Measurements from ENCODE around the gene SCMH1. TPM values are rescaled to one million over a fixed set of nuclear protein-coding genes. Genes with fewer than 3 reads are reported as not detected.

Gene SCMH1
- total RNA-seq, 1 experiment from 2014 or later: 19.4 TPM

DNA sequence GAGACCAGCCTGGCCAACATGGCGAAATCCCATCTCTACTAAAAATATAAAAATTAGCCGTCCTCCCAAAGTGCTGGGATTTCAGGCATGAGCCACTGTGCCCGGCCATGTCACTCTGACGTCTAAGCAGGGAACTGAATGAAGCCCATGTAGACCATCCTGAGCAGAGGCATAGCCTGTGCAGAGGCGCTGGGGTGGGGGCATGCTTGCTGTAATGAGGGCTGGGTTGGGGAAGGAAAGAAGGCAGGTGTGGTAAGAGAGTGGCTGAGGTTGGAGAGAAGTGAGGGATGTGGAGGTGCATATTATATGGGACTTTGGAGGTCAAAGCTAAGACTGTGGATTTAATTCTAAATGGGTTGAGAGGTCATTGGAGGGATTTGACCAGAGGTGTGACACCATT, 47.1 kb upstream of the SCMH1 start (continued):
- TF ChIP-seq, protein P1, sequence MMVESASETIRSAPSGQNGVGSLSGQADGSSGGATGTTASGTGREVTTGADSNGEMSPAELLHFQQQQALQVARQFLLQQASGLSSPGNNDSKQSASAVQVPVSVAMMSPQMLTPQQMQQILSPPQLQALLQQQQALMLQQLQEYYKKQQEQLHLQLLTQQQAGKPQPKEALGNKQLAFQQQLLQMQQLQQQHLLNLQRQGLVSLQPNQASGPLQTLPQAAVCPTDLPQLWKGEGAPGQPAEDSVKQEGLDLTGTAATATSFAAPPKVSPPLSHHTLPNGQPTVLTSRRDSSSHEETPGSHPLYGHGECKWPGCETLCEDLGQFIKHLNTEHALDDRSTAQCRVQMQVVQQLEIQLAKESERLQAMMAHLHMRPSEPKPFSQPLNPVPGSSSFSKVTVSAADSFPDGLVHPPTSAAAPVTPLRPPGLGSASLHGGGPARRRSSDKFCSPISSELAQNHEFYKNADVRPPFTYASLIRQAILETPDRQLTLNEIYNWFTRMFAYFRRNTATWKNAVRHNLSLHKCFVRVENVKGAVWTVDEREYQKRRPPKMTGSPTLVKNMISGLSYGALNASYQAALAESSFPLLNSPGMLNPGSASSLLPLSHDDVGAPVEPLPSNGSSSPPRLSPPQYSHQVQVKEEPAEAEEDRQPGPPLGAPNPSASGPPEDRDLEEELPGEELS (CRISPR knock-in tag; IDR thresholded peaks at IDR 0.05): no peak
- TF ChIP-seq JAZF1 (CRISPR knock-in tag; IDR thresholded peaks at IDR 0.05): no peak
- no peak for TF ChIP-seq GRHL2 (CRISPR knock-in tag; IDR thresholded peaks at IDR 0.05; ENCODE audit: insufficient replicate concordance, severe bottlenecking)
- TF ChIP-seq, protein P2, sequence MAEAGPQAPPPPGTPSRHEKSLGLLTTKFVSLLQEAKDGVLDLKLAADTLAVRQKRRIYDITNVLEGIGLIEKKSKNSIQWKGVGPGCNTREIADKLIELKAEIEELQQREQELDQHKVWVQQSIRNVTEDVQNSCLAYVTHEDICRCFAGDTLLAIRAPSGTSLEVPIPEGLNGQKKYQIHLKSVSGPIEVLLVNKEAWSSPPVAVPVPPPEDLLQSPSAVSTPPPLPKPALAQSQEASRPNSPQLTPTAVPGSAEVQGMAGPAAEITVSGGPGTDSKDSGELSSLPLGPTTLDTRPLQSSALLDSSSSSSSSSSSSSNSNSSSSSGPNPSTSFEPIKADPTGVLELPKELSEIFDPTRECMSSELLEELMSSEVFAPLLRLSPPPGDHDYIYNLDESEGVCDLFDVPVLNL (CRISPR knock-in tag; IDR thresholded peaks at IDR 0.05; ENCODE audit: borderline replicate concordance, low read depth): no peak
- no peak for TF ChIP-seq ELF4 (CRISPR knock-in tag; IDR thresholded peaks at IDR 0.05; ENCODE audit: low read depth)

DNA sequence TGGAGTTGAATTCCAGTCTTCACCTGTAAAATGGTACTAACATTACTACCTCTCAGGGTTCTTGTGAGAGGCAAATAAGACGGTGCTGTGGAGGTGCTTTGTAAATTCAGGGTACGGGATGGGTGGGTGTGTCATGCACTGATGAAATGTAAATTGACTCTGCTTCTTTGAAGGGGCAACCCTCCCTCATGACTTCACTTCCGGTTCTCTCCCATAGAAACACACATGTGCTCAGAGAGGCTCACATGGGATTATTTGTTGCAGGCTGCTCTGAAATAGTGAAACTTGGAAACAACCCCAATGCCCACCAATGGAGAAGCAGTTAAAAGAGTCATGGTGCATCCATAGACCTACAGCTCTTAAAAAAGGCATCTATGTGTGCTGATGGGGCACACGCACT, 44.9 kb upstream of the SCMH1 start:
- DNase-seq (ENCODE audit: low spot score) (no peak), ATAC-seq (no peak)
- H3K9me3 Mint-ChIP-seq: no peaks in the 10 kb centered on the region
- TF ChIP-seq, protein P3, sequence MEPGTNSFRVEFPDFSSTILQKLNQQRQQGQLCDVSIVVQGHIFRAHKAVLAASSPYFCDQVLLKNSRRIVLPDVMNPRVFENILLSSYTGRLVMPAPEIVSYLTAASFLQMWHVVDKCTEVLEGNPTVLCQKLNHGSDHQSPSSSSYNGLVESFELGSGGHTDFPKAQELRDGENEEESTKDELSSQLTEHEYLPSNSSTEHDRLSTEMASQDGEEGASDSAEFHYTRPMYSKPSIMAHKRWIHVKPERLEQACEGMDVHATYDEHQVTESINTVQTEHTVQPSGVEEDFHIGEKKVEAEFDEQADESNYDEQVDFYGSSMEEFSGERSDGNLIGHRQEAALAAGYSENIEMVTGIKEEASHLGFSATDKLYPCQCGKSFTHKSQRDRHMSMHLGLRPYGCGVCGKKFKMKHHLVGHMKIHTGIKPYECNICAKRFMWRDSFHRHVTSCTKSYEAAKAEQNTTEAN (CRISPR knock-in tag; IDR thresholded peaks at IDR 0.05): no peak
- TF ChIP-seq TEAD4 (CRISPR knock-in tag; IDR thresholded peaks at IDR 0.05) (no peak), TEAD1 (CRISPR knock-in tag; IDR thresholded peaks at IDR 0.05) (no peak), ELF4 (CRISPR knock-in tag; IDR thresholded peaks at IDR 0.05; ENCODE audit: low read depth) (no peak), FOXP1 (CRISPR knock-in tag; IDR thresholded peaks at IDR 0.05; ENCODE audit: borderline replicate concordance) (no peak), ZNF138 (CRISPR knock-in tag; conservative IDR thresholded peaks at IDR 0.05) (no peak), JUN (CRISPR knock-in tag; IDR thresholded peaks at IDR 0.05) (no peak), SMAD3 (CRISPR knock-in tag; IDR thresholded peaks at IDR 0.05; ENCODE audit: borderline replicate concordance) (no peak), SOX15 (CRISPR knock-in tag; IDR thresholded peaks at IDR 0.05) (no peak), NR3C1 (CRISPR knock-in tag; conservative IDR thresholded peaks at IDR 0.05; ENCODE audit: low read depth) (no peak), ZNF671 (CRISPR knock-in tag; IDR thresholded peaks at IDR 0.05) (no peak), MXD4 (CRISPR knock-in tag; IDR thresholded peaks at IDR 0.05; ENCODE audit: borderline replicate concordance) (no peak), GRHL2 (CRISPR knock-in tag; IDR thresholded peaks at IDR 0.05; ENCODE audit: insufficient replicate concordance, severe bottlenecking) (no peak), ZNF396 (CRISPR knock-in tag; IDR thresholded peaks at IDR 0.05; ENCODE audit: borderline replicate concordance) (no peak)
- TF ChIP-seq, protein P4, sequence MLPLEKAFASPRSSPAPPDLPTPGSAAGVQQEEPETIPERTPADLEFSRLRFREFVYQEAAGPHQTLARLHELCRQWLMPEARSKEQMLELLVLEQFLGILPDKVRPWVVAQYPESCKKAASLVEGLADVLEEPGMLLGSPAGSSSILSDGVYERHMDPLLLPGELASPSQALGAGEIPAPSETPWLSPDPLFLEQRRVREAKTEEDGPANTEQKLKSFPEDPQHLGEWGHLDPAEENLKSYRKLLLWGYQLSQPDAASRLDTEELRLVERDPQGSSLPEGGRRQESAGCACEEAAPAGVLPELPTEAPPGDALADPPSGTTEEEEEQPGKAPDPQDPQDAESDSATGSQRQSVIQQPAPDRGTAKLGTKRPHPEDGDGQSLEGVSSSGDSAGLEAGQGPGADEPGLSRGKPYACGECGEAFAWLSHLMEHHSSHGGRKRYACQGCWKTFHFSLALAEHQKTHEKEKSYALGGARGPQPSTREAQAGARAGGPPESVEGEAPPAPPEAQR (CRISPR knock-in tag; IDR thresholded peaks at IDR 0.05): no peak
- TF ChIP-seq, protein P5, sequence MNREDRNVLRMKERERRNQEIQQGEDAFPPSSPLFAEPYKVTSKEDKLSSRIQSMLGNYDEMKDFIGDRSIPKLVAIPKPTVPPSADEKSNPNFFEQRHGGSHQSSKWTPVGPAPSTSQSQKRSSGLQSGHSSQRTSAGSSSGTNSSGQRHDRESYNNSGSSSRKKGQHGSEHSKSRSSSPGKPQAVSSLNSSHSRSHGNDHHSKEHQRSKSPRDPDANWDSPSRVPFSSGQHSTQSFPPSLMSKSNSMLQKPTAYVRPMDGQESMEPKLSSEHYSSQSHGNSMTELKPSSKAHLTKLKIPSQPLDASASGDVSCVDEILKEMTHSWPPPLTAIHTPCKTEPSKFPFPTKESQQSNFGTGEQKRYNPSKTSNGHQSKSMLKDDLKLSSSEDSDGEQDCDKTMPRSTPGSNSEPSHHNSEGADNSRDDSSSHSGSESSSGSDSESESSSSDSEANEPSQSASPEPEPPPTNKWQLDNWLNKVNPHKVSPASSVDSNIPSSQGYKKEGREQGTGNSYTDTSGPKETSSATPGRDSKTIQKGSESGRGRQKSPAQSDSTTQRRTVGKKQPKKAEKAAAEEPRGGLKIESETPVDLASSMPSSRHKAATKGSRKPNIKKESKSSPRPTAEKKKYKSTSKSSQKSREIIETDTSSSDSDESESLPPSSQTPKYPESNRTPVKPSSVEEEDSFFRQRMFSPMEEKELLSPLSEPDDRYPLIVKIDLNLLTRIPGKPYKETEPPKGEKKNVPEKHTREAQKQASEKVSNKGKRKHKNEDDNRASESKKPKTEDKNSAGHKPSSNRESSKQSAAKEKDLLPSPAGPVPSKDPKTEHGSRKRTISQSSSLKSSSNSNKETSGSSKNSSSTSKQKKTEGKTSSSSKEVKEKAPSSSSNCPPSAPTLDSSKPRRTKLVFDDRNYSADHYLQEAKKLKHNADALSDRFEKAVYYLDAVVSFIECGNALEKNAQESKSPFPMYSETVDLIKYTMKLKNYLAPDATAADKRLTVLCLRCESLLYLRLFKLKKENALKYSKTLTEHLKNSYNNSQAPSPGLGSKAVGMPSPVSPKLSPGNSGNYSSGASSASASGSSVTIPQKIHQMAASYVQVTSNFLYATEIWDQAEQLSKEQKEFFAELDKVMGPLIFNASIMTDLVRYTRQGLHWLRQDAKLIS (CRISPR knock-in tag; IDR thresholded peaks at IDR 0.05; ENCODE audit: borderline replicate concordance): no peak
- TF ChIP-seq, protein P6, sequence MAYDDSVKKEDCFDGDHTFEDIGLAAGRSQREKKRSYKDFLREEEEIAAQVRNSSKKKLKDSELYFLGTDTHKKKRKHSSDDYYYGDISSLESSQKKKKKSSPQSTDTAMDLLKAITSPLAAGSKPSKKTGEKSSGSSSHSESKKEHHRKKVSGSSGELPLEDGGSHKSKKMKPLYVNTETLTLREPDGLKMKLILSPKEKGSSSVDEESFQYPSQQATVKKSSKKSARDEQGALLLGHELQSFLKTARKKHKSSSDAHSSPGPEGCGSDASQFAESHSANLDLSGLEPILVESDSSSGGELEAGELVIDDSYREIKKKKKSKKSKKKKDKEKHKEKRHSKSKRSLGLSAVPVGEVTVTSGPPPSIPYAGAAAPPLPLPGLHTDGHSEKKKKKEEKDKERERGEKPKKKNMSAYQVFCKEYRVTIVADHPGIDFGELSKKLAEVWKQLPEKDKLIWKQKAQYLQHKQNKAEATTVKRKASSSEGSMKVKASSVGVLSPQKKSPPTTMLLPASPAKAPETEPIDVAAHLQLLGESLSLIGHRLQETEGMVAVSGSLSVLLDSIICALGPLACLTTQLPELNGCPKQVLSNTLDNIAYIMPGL (CRISPR knock-in tag; IDR thresholded peaks at IDR 0.05): no peak
- TF ChIP-seq, protein P7, sequence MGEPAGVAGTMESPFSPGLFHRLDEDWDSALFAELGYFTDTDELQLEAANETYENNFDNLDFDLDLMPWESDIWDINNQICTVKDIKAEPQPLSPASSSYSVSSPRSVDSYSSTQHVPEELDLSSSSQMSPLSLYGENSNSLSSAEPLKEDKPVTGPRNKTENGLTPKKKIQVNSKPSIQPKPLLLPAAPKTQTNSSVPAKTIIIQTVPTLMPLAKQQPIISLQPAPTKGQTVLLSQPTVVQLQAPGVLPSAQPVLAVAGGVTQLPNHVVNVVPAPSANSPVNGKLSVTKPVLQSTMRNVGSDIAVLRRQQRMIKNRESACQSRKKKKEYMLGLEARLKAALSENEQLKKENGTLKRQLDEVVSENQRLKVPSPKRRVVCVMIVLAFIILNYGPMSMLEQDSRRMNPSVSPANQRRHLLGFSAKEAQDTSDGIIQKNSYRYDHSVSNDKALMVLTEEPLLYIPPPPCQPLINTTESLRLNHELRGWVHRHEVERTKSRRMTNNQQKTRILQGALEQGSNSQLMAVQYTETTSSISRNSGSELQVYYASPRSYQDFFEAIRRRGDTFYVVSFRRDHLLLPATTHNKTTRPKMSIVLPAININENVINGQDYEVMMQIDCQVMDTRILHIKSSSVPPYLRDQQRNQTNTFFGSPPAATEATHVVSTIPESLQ (CRISPR knock-in tag; IDR thresholded peaks at IDR 0.05): no peak
- TF ChIP-seq, protein P8, sequence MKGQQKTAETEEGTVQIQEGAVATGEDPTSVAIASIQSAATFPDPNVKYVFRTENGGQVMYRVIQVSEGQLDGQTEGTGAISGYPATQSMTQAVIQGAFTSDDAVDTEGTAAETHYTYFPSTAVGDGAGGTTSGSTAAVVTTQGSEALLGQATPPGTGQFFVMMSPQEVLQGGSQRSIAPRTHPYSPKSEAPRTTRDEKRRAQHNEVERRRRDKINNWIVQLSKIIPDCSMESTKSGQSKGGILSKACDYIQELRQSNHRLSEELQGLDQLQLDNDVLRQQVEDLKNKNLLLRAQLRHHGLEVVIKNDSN (CRISPR knock-in tag; IDR thresholded peaks at IDR 0.05): no peak
- no peak overlapping the region for H3K27ac Mint-ChIP-seq
- no peaks in the 10 kb centered on the region for H3K36me3 Mint-ChIP-seq
- H3K27me3 Mint-ChIP-seq (ENCODE audit: low read depth): peaks cover 38% of the 10 kb centered on the region
- H3K4me1 Mint-ChIP-seq: peaks cover 15% of the 10 kb centered on the region
- ChIA-PET POLR2A (no interaction called here), CTCF (interaction anchor here (1.5 kb wide), 1 partner anchor 35 kb away, joined by 4 read pairs; no protein-coding TSS in a partner anchor)
- H3K4me3 Mint-ChIP-seq: no peak overlapping the region
